ENCODE results near the gene PP2D1.

GRCh38 chr3:20022954-20023622, 11.0 kb upstream of the PP2D1 start:
- TF ChIP-seq CTCF (IDR thresholded peaks at IDR 0.05; ENCODE audit: low read depth, low read length) (no peak), POLR2A (IDR thresholded peaks at IDR 0.05; ENCODE audit: extremely low read depth, insufficient read length) (no peak)
